ENCODE measurements around the gene XRCC3.

XRCC3 gene

DNA sequence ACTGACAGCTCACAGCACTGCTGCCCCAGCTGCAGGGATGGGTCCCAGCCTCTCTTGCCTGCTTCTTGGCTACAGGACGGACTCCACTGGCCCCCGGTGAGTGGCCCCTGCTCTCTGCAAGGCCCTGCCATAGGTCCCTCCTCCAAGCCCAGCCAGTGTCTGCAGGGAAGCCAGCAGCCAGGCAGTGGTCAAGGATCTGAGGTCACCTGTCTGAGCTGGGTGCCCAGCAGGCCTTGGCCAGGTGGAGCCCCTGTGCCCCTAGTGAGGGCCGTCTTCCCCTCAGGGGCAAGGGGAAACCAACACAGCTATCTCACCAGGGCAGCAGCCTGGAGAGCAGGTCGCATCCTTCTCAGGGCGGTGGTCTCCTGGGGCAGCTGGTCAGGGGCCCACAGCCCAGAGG lies 13.2 kb downstream of the XRCC3 start:
- no peak for TF ChIP-seq GATA3 (IDR thresholded peaks at IDR 0.05; ENCODE audit: low read depth, low read length)
- no peak for TF ChIP-seq GATA2 (IDR thresholded peaks at IDR 0.05; ENCODE audit: low read depth, low read length)

DNA sequence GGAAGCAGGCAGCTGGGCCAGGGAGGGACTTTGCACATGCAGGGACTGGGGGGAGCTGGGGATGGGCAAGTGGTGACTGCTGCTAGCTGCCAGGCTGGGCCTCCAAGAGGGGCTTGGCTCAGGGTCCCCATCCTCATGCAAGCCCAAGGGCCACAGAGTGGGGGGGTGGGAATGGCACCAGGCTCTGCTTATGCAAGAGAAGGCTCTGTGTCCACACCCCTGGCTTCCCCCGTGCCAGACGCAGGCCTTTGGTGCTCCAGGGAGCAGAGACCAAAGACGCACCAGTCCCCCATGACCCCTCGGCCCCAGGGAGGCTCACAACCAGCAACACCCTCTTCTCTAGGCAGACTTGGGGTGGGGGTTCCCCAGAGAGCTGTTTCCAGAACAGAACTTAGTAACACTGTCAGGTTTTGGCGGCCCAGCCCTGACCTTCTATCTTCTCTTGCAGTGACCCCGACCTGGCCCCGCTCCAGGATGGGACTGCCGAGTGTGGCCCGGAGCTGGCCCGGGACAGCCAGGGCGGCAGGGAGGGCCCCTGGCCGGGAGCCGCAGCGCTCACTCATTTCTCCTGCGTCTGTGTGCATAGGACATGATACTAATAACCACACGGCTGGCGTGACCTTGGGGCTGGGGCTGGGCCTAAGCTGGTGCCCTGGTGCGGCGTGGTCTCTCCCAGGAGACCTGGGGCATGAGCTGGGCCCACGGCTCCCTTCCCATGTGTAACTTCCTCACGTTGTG lies 14.3 kb downstream of the XRCC3 start:
- TF ChIP-seq GATA2 (IDR thresholded peaks at IDR 0.05; ENCODE audit: low read depth, low read length) (no peak), GATA3 (IDR thresholded peaks at IDR 0.05; ENCODE audit: low read depth, low read length) (no peak)

DNA sequence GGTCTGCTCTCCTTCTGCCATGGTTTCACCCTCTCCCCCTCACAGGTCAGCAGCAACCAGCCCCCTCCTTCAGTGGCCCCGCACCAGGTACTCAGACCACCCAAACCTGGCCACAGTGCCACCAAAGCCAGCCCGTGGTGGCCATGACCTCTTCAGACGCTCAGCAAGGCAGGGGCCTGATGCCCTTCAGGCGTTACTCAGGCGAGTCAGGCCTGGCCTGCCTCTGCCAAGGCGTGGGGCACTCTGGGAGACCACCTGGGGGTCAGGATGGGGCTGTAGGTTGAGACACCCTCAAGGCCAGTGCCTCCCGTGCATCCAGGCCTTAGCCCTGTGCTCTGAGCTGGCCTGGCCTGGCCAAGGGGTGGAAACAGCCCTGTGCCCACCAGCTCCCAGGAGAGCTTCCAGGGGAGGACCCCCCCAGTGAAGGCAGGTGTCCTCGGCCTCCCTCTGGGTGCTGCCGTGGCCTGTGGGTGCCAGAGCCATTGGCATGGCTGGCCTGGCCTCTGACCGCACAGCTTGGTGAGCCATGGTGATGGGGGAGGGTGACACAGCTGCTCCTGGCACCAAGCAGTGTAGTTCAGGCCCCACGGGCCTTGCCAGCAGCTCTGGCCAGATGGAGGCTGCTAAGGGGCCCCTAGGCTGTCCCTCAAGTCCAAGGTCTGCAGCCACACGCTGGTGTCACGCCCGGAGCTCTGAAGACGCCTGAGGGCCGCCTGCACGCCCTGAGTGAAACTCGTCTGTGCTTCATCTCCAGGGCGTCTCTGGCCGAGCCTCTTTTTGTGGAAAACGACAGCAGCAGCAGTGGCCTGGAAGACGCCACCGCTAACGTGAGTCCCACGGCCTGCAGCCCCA lies 15.1 kb downstream of the XRCC3 start:
- TF ChIP-seq GATA3 (IDR thresholded peaks at IDR 0.05; ENCODE audit: low read depth, low read length) (no peak), GATA2 (IDR thresholded peaks at IDR 0.05; ENCODE audit: low read depth, low read length) (no peak)

DNA sequence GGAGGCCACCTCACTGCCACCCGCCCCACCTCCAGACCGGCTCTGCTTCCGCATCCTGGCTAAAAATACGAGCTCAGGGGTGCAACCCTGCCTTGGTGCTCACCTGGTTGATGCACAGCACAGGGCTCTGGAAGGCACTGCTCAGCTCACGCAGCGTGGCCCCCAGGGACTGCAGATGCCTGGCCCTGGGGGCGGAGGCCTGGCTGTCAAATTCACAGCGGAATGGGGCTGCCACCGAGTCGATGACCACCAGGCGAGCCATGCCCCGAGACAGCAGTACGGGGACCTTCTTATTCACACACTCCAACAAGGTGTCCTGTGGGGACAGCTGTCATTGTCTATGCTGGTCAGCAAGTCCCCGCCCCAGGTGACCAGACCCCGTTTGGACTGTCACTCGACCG lies 16.0 kb downstream of the XRCC3 start:
- TF ChIP-seq GATA3 (IDR thresholded peaks at IDR 0.05; ENCODE audit: low read depth, low read length) = no peak
- TF ChIP-seq GATA2 (IDR thresholded peaks at IDR 0.05; ENCODE audit: low read depth, low read length) = no peak

DNA sequence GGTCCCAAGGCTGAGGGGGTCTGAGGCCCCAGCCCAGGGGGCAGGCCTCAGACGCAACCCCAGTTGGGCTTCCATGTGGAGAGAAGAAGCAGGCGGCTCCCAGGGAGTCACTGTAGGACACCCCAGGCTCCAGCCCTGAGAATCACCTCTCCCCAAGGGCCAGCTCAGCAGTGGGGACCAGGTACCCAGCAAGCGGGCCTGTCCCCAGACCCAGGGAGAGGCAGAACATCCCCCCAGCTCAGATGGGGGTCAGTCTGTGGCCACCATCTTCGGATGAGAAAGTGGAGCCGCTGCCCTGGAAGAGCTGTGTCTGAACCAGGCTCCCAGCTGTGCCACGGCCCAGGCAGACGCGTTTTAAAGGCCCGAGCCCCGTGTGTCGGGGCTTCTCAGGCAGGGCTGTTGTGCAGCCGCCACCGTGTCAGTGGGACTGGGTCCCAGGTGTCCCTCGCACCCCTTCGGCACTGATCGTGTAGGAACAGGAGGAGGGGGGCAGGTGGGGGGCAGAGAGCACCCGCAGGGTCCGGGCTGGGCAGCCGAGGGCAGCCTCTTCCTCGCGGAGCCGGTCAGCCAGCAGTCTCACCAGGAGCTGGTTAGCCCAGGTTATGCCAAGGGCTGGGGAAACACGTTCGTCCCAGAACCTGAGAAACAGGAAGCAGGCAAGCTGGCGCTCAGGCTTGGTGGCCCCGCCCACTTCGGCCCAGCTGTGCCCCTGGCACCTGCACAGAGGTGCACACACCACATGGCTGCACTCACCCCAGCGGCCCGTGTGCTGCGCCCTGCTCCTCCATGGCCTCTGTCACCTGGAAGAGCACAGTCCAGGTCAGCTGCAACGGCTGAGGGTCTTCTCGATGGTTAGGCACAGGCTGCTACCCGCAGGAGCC lies 16.6 kb downstream of the XRCC3 start:
- TF ChIP-seq GATA2 (IDR thresholded peaks at IDR 0.05; ENCODE audit: low read depth, low read length) (no peak), GATA3 (IDR thresholded peaks at IDR 0.05; ENCODE audit: low read depth, low read length) (no peak)

DNA sequence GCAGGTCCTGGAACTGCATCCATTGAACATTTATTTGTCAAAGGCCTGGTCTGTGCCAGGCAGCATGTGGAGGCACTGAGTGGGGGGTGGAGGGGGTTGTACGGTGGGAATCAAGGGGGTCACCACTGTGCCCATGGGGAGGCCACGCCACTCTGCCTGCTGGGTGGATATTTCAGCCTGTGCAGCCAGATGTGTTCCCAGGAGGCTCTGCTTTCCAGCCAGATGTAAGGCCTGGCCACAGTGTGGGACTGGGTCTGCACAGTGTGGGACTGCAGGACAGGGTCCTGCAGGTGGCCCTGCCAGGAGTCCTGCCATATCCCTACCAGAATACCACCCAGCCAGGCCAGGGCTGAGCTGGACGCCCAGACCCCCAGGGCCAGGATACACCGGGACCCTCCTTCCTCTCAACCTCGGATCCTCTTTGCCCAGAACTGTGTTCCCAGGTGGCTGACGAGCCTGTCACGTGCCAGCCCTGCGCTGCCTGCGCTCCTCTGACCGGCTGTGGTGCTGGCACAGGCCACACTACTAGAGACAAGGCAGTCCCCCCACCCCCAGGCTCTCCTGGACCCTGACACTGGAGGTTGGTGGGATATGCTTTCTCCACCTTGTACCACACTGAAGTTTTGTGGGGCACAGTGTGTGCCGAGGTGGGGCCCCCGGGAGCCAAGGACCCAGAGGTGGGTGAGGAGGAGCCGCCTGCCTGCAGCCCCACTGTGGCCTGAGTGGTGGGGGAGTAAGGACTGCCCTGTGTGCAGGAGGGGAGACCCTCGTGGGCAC lies 17.5 kb downstream of the XRCC3 start:
- no peak for TF ChIP-seq GATA3 (IDR thresholded peaks at IDR 0.05; ENCODE audit: low read depth, low read length)
- TF ChIP-seq GATA2 (IDR thresholded peaks at IDR 0.05; ENCODE audit: low read depth, low read length) = no peak

DNA sequence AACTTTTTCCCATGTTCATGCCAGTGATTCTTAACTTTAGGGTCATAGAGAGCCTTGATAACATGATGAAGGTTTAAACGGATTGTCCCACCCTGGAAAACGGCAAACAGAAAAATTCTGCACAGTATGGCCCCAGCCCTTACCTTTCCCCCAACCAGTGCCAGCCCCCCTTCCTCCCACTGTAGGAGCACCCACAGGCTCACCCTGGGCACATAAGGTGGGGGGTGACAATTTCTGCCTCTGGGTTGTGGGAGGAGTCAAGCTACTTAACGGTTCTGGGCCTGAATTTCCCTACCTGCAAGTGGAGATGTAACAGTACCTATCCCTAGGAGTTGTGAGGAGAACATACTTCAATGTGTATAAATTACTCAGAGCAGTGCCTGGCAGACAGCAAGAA lies 18.0 kb downstream of the XRCC3 start:
- TF ChIP-seq GATA3 (IDR thresholded peaks at IDR 0.05; ENCODE audit: low read depth, low read length) (no peak), GATA2 (IDR thresholded peaks at IDR 0.05; ENCODE audit: low read depth, low read length) (no peak)

DNA sequence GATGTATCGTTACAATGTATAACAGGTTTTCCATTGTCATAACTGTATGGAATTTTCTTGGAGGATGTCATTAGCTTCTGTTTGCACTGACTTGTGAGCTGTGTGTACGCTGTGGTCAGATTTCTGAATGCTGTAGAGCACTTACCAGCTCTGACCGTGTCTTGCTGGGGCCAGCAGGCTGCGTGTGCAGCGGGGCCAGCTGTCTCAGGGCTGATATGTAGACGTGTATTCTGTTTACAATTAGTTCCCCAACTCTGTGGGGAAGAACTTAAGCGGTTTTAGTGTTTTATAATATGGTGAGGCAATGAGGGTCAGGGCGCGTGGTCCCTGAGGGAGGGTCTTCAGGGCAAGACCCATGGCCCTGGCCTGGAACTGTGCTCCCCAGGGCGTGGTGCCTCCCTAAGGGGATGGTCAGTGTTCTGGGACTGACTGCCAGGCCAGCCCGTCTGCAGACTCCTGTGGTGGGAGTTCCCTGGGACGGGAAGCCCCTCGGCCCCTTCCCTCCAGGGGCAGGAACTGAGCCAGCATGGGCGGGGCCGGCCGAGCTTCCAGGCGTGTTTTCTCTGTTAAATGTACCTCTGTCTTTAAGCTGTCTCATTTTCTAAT lies 18.7 kb downstream of the XRCC3 start:
- TF ChIP-seq GATA2 (IDR thresholded peaks at IDR 0.05; ENCODE audit: low read depth, low read length) (no peak), GATA3 (IDR thresholded peaks at IDR 0.05; ENCODE audit: low read depth, low read length) (no peak)

DNA sequence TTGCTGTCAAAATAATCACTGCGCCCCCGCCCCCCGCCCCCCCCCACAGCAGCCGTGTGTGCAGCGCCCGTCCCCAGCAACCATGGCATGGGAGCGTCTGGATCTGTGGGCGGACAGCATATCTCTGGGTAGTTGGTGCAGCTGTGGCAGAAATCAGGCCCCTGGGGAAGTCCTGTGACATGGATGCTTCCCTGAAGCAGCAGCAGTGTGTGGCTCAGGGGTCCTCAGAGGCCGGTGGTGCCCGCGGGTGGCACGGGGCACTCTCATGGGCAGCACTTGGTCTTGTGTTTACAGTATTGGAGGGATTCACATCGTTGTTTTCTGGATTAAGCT lies 19.2 kb downstream of the XRCC3 start:
- no peak for TF ChIP-seq GATA2 (IDR thresholded peaks at IDR 0.05; ENCODE audit: low read depth, low read length)
- TF ChIP-seq GATA3 (IDR thresholded peaks at IDR 0.05; ENCODE audit: low read depth, low read length) = no peak

DNA sequence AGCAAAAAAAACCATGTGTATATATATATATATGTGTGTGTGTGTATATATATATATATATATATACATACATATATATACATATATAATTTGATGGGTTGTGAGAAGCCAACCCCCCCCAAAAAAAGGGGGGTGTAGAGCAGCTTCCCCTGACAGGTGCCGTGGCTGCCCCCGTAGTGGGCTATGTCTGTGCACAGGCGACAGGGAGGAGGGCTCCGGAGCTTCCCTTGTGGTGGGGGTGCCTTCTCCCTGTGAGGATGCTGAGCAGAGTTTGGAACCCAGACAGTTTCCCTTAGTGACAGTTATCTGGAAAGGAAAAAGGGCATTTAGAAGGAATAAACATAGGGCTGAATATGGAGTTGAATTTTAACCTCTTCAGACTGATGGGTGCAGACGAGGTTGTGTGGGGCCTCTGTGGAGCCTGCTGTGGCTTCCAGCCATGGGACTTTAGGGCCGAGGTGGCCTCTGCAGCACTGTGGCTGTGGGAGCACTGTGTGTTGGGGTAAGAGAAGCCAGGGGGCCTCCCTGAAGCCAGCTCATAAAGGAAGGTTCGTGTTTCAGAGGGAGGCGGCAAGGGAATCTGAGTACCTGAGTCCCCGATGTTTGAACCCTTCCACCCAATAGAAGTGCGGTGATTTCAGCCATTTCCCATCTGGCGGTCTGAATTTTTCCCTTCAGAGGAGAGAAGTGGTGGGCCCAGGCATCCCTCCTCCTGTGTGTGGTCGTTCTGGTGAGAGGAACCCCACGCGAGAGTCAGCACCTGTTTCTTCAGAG lies 19.8 kb downstream of the XRCC3 start:
- no peak for TF ChIP-seq GATA2 (IDR thresholded peaks at IDR 0.05; ENCODE audit: low read depth, low read length)
- TF ChIP-seq GATA3 (IDR thresholded peaks at IDR 0.05; ENCODE audit: low read depth, low read length) = no peak

DNA sequence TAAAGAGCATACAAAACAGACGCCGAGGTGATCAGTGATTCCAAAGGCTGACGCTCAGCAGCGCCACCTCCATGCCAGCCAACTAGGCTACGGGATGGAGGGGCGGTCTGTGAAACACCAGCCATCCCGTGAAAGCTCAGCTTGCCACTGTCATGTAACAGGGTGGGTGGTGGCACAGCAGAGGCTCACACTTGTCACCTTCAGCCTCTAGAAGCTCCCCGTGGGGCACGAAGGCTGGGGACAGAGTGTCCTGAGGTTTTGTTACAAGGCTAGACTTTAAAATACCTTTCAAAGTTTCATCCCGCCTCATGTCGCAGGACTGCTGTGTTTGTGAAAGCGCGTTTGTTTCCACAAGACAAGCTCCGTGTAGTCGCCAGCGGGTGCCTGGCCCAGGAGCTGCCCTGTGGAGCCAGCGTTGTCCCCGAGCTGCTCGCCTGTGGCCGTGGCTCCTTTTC lies 20.7 kb downstream of the XRCC3 start:
- no peak for TF ChIP-seq GATA3 (IDR thresholded peaks at IDR 0.05; ENCODE audit: low read depth, low read length)
- no peak for TF ChIP-seq GATA2 (IDR thresholded peaks at IDR 0.05; ENCODE audit: low read depth, low read length)

DNA sequence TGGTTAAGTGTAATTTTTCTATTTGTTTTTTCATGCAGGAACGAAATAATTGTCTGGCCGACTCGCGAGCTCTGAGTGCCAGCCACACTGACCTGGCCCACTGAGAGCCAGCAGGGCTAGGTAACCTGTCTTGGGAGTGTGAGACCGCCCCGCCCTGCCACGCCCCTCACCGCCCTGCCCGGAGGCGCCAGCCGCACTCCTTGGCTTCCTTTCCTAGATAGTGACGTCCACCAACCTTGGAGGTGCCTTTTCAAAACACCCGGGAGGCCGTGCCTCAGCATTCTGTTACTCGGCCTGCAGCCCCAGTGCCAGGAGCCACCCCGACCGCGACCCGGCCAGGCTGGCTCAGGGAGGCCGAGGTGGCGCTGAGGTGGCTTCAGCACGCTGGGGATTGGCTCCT lies 21.7 kb downstream of the XRCC3 start:
- no peak for TF ChIP-seq GATA3 (IDR thresholded peaks at IDR 0.05; ENCODE audit: low read depth, low read length)
- TF ChIP-seq GATA2 (IDR thresholded peaks at IDR 0.05; ENCODE audit: low read depth, low read length) = no peak

Measured in SH-SY5Y (cell line).